Kidney (tissue), 14 donors: ENCODE results near the gene LEFTY1. TPM values are rescaled to one million over a fixed set of nuclear protein-coding genes. Genes with fewer than 3 reads are reported as not detected.

Source experiments
- DNase-seq, 5 donors: peaks; one replicate each; pipeline ENCODE4 v3.0.0-alpha.2; 2013 to 2020
- FAIRE-seq: peaks from 2 replicates; lab custom pipeline; 2012; peaks lifted over from hg19 to GRCh38; lab: Jason Lieb, UNC
- H3K27ac ChIP-seq, 2 donors: one replicate each; pipeline ENCODE4 v1.7.0; 2013; ENCODE audit warnings: low read depth in 2 of 2, low read length in 2 of 2, inconsistent platforms in 1 of 2
- H3K27me3 ChIP-seq: one replicate; pipeline ENCODE4 v1.7.1; 2013; ENCODE audit warnings: low read length, inconsistent platforms; ENCODE audit not compliant: control insufficient read depth, insufficient read depth
- H3K36me3 ChIP-seq, 3 donors: one replicate each; pipeline versions ENCODE4 v1.7.0 to v1.7.1; 2013; ENCODE audit warnings: low read length in 3 of 3, control low read depth in 1 of 3, inconsistent platforms in 1 of 3; ENCODE audit not compliant: insufficient read depth in 3 of 3, control insufficient read depth in 2 of 3
- H3K4me1 ChIP-seq, 3 donors: one replicate each; pipeline versions ENCODE4 v1.7.0 to v1.7.1; 2013; ENCODE audit warnings: low read length in 3 of 3, inconsistent platforms in 1 of 3, low read depth in 1 of 3; ENCODE audit not compliant: control insufficient read depth in 2 of 3, insufficient read depth in 2 of 3
- H3K4me3 ChIP-seq, 3 donors: one replicate each; pipeline versions ENCODE4 v1.7.0 to v1.8.1; 2013; ENCODE audit warnings: low read length in 3 of 3, control low read depth in 1 of 3, inconsistent platforms in 1 of 3
- H3K9ac ChIP-seq, 3 donors: one replicate each; pipeline versions ENCODE4 v1.7.0 to v1.7.1; 2013; ENCODE audit warnings: low read length in 3 of 3, control low read depth in 1 of 3, inconsistent platforms in 1 of 3
- H3K9me3 ChIP-seq, 3 donors: one replicate each; pipeline versions ENCODE4 v1.7.0 to v1.7.1; 2013; ENCODE audit warnings: low read length in 3 of 3, control low read depth in 1 of 3, inconsistent platforms in 1 of 3; ENCODE audit not compliant: control insufficient read depth in 2 of 3, insufficient read depth in 1 of 3
- intact Hi-C: fragments of 100-400 bp; cut with DNase I; formaldehyde crosslinking; loops from one replicate; pipeline ENCODE4 v1.11.1; 2022
- polyA plus RNA-seq: library from polyadenylated mRNA; stranded (reverse); fragments of 350-450 nt; fragmentation: Illumina TruSeq; extraction: RNeasy Lipid Tissue Mini Kit (QIAGEN cat#74804); gene quantifications from one replicate; pipeline ENCODE4 v1.2.3, GENCODE V29; 2014; ENCODE audit warnings: low read depth, low replicate concordance; ENCODE audit not compliant: insufficient read depth
- total RNA-seq: library from RNA; stranded (reverse); fragmentation: NEBNext Ultra II Directional; extraction: Animal tissue kit (Norgen Biotek cat#: 25700); gene quantifications from one replicate; pipeline ENCODE4 v1.2.1, GENCODE V29; 2021
- TF ChIP-seq, protein P1 (sequence below): IDR thresholded peaks from 3 replicates; pipeline ENCODE4 v1.5.1; 2012; ENCODE audit warnings: mild to moderate bottlenecking, moderate library complexity, borderline replicate concordance; ENCODE audit not compliant: insufficient read depth; ENCODE audit errors: extremely low read depth
- donor health status: control.
- donor health status: control.
- donor health status: control.
- donor health status: control.
- donor health status: control.
- donor health status: DM: yes; HTN: yes; CAD: no.
- donor health status: Normal renal cell carcinoma (clear cell type).

Gene LEFTY1
- total and polyA plus RNA-seq, 2 donors from 2014 or later, result 0.41 to 8.6 TPM

DNA sequence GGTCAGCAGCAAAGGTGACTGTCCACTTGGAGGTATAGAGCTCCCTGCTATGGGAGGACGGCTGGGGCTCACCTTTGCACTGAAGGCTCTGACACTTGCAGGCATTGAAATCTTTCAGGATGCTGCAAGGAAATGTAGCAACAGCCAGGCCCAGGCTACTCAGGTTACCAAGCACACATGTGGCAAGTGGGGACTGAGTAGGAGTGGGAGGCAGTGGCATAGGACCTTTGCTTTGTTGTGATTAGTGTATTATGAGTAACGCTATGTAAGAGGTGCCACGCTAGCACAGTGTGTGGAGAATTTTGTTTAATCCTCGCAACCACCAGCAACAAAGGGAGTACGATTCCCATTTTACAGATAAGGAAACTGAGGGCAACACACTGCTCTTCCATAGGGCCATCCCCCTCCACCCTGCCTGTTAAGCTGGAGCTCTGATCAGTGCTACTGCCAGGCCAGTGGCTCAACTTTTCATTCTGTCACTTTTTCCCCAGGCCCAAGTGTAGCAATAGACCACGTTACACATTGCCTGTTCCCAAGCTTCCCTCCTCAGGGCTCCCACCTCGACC is 28.0 kb downstream of the LEFTY1 start:
- H3K27me3 ChIP-seq, result no peaks in the 10 kb centered on the region
- no peak overlapping the region for H3K9ac ChIP-seq
- intact Hi-C loops, result no loop called here
- DNase-seq (no peak), FAIRE-seq (no peak)
- no peaks in the 10 kb centered on the region for H3K9me3 ChIP-seq
- peaks cover 6 to 60% (median 36%) of the 10 kb centered on the region in 3 donors for H3K36me3 ChIP-seq
- H3K4me1 ChIP-seq, result no peaks in the 10 kb centered on the region
- no peak overlapping the region for H3K4me3 ChIP-seq
- TF ChIP-seq, protein P1, sequence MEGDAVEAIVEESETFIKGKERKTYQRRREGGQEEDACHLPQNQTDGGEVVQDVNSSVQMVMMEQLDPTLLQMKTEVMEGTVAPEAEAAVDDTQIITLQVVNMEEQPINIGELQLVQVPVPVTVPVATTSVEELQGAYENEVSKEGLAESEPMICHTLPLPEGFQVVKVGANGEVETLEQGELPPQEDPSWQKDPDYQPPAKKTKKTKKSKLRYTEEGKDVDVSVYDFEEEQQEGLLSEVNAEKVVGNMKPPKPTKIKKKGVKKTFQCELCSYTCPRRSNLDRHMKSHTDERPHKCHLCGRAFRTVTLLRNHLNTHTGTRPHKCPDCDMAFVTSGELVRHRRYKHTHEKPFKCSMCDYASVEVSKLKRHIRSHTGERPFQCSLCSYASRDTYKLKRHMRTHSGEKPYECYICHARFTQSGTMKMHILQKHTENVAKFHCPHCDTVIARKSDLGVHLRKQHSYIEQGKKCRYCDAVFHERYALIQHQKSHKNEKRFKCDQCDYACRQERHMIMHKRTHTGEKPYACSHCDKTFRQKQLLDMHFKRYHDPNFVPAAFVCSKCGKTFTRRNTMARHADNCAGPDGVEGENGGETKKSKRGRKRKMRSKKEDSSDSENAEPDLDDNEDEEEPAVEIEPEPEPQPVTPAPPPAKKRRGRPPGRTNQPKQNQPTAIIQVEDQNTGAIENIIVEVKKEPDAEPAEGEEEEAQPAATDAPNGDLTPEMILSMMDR, result no peak
- H3K27ac ChIP-seq, result no peak overlapping the region

DNA sequence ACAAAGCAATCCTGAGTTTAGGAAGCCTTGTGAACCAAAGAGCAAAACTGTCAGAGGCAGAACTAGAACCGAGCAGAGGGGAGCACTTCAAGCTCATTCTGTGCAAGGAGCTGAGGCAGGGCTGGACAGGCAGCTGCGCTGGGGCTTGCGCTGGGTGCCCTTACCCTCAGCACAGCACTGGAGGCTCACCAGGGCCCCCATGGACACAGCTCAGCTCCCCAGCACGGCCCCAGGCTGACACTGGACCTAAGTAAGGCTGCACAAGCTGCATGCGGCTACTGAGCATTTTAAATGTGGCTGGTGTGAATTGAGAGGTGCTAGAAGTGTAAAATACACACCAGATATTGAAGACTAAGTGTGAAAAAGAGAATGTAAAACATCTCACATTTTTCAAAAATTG is 28.8 kb downstream of the LEFTY1 start:
- Histone ChIP-seq H3K27me3 (no peaks in the 10 kb centered on the region), H3K4me1 (no peaks in the 10 kb centered on the region), H3K36me3 (peaks cover 6 to 55% (median 32%) of the 10 kb centered on the region in 3 donors), H3K4me3 (no peak overlapping the region), H3K27ac (no peak overlapping the region), H3K9ac (no peak overlapping the region), H3K9me3 (no peaks in the 10 kb centered on the region)
- TF ChIP-seq, protein P1, result no peak
- intact Hi-C loops, result no loop called here
- no peak for FAIRE-seq
- DNase-seq, result no peak

- Histone ChIP-seq H3K9ac (no peak overlapping the region), H3K27me3 (no peaks in the 10 kb centered on the region), H3K36me3 (peaks cover 8 to 63% (median 38%) of the 10 kb centered on the region in 3 donors), H3K4me3 (no peak overlapping the region), H3K4me1 (no peaks in the 10 kb centered on the region), H3K27ac (no peak overlapping the region), H3K9me3 (no peaks in the 10 kb centered on the region)
- TF ChIP-seq, protein P1, result no peak
- intact Hi-C loops, result no loop called here
- no peak for FAIRE-seq
- no peak for DNase-seq
Measured at GRCh38 chr1:225859151-225859550, 29.8 kb downstream of the LEFTY1 start.

DNA sequence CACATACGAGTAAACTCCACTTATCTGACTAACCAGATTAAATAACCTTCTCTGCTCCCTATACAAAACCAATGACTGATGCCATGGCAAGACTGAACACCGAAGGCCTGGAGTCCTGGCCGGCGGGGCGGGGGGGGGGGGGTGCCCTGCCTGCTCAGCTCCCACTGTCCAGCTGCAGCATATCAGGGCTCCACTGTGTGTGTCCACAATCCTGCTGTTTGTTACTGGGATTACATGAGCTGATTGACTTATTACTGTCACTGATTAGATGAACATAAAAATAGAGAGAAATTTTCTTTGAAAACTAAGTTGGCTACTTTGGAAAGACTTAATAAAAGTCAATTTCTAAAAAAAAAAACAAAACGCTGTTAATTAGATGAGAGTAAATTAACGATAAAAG is 31.7 kb downstream of the LEFTY1 start:
- DNase-seq, result peak in 1 of 5 donors; percentile 58
- no peak for FAIRE-seq
- Histone ChIP-seq H3K27ac (no peak overlapping the region), H3K36me3 (peaks cover 8 to 70% (median 43%) of the 10 kb centered on the region in 3 donors), H3K9me3 (no peaks in the 10 kb centered on the region), H3K9ac (no peak overlapping the region), H3K27me3 (no peaks in the 10 kb centered on the region), H3K4me1 (peaks cover 0 to 4% (median 0%) of the 10 kb centered on the region in 3 donors), H3K4me3 (no peak overlapping the region)
- intact Hi-C loops, result no loop called here
- TF ChIP-seq, protein P1, result no peak
